Uterus (tissue), 4 donors: ENCODE measurements around the gene CABCOCO1. TPM values are rescaled to one million over a fixed set of nuclear protein-coding genes. Genes with fewer than 3 reads are reported as not detected.
A peak's percentile ranks its signal among the peaks of the same experiment; 100 is the strongest.

Experiments
- DNase-seq, 2 donors: peaks; one replicate each; pipeline ENCODE4 v3.0.0-alpha.2; 2019 to 2020
- H3K27ac ChIP-seq, 2 donors: fragments of 200-600 bp; sonication (generic); 1 replicate in 1 of 2; 2 replicates in 1 of 2; pipeline ENCODE4 v1.5.1; 2016 to 2018
- H3K27me3 ChIP-seq, 2 donors: fragments of 200-600 bp; sonication (generic); one replicate each; pipeline ENCODE4 v1.5.1; 2018 to 2019; ENCODE audit warnings: control low read depth in 1 of 2
- H3K36me3 ChIP-seq, 2 donors: fragments of 200-600 bp; sonication (generic); one replicate each; pipeline ENCODE4 v1.5.1; 2019; ENCODE audit warnings: control low read depth in 1 of 2
- H3K4me1 ChIP-seq, 2 donors: fragments of 200-600 bp; sonication (generic); one replicate each; pipeline ENCODE4 v1.5.1; 2018 to 2019; ENCODE audit warnings: control low read depth in 1 of 2
- H3K4me3 ChIP-seq, 2 donors: fragments of 200-600 bp; sonication (generic); 1 replicate in 1 of 2; 2 replicates in 1 of 2; pipeline ENCODE4 v1.5.1; 2018 to 2019; ENCODE audit warnings: mild to moderate bottlenecking in 1 of 2
- H3K9me3 ChIP-seq, 2 donors: fragments of 200-600 bp; sonication (generic); one replicate each; pipeline ENCODE4 v1.5.1; 2019; ENCODE audit warnings: control low read depth in 1 of 2
- POLR2A ChIP-seq, 2 donors: fragments of 450-650 bp; IDR thresholded peaks; one replicate each; pipeline ENCODE4 v1.6.1; 2016; ENCODE audit warnings: antibody characterized with exemption in 2 of 2, mild to moderate bottlenecking in 1 of 2, moderate library complexity in 1 of 2
- intact Hi-C: fragments of 100-400 bp; cut with DNase I; formaldehyde crosslinking; loops from one replicate; pipeline ENCODE4 v1.15.1; 2023; ENCODE audit warnings: low total_unique reads
- total RNA-seq, 4 donors: library from RNA; depleted of rRNA in 3 of 4; stranded (reverse); fragments of >200 nt in 3 of 4; gene quantifications; one replicate each; pipeline versions ENCODE4 v1.1.0 to v1.2.4, GENCODE V29; 2014 to 2023
- TF ChIP-seq, protein P1 (sequence below), 4 experiments: fragments of 200-600 bp in 2 of 4; fragments of 450-650 bp in 2 of 4; sonication (generic) in 2 of 4; IDR thresholded peaks; one replicate each; pipeline ENCODE4 v1.5.1; 2016 to 2019; ENCODE audit warnings: antibody characterized with exemption in 4 of 4, mild to moderate bottlenecking in 2 of 4, moderate library complexity in 1 of 4
- donor health status: DM: yes; HTN: yes; CAD: no.

Gene CABCOCO1
- total RNA-seq, 4 donors from 2014 or later: 1.9 to 6.7 TPM; not detected in 2

GRCh38 chr10:61729596-61729995 is 66.9 kb downstream of the CABCOCO1 start:
- intact Hi-C loops: no loop called here
- TF ChIP-seq, protein P1, sequence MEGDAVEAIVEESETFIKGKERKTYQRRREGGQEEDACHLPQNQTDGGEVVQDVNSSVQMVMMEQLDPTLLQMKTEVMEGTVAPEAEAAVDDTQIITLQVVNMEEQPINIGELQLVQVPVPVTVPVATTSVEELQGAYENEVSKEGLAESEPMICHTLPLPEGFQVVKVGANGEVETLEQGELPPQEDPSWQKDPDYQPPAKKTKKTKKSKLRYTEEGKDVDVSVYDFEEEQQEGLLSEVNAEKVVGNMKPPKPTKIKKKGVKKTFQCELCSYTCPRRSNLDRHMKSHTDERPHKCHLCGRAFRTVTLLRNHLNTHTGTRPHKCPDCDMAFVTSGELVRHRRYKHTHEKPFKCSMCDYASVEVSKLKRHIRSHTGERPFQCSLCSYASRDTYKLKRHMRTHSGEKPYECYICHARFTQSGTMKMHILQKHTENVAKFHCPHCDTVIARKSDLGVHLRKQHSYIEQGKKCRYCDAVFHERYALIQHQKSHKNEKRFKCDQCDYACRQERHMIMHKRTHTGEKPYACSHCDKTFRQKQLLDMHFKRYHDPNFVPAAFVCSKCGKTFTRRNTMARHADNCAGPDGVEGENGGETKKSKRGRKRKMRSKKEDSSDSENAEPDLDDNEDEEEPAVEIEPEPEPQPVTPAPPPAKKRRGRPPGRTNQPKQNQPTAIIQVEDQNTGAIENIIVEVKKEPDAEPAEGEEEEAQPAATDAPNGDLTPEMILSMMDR (IDR thresholded peaks at IDR 0.05): no peak
- no peak for TF ChIP-seq POLR2A (IDR thresholded peaks at IDR 0.05)
- Histone ChIP-seq H3K4me1 (no peaks in the 10 kb centered on the region), H3K9me3 (no peaks in the 10 kb centered on the region), H3K27me3 (no peaks in the 10 kb centered on the region), H3K4me3 (no peak overlapping the region), H3K27ac (no peak overlapping the region), H3K36me3 (no peaks in the 10 kb centered on the region)
- no peak for DNase-seq

- Histone ChIP-seq H3K9me3 (no peaks in the 10 kb centered on the region), H3K27me3 (no peaks in the 10 kb centered on the region), H3K4me1 (no peaks in the 10 kb centered on the region), H3K4me3 (no peak overlapping the region), H3K36me3 (no peaks in the 10 kb centered on the region), H3K27ac (no peak overlapping the region)
- TF ChIP-seq, protein P1 (IDR thresholded peaks at IDR 0.05): no peak
- TF ChIP-seq POLR2A (IDR thresholded peaks at IDR 0.05): no peak
- intact Hi-C loops: no loop called here
- no peak for DNase-seq
Measured at GRCh38 chr10:61730671-61731070, 67.9 kb downstream of the CABCOCO1 start.

- H3K27ac ChIP-seq: no peak overlapping the region
- H3K4me1 ChIP-seq: no peaks in the 10 kb centered on the region
- DNase-seq: no peak
- no peaks in the 10 kb centered on the region for H3K9me3 ChIP-seq
- no peak for TF ChIP-seq POLR2A (IDR thresholded peaks at IDR 0.05)
- TF ChIP-seq, protein P1 (IDR thresholded peaks at IDR 0.05): no peak
- H3K27me3 ChIP-seq: no peaks in the 10 kb centered on the region
- no peak overlapping the region for H3K4me3 ChIP-seq
- no peaks in the 10 kb centered on the region for H3K36me3 ChIP-seq
- intact Hi-C loops: no loop called here
Measured at GRCh38 chr10:61731638-61732037, 68.9 kb downstream of the CABCOCO1 start.

DNA sequence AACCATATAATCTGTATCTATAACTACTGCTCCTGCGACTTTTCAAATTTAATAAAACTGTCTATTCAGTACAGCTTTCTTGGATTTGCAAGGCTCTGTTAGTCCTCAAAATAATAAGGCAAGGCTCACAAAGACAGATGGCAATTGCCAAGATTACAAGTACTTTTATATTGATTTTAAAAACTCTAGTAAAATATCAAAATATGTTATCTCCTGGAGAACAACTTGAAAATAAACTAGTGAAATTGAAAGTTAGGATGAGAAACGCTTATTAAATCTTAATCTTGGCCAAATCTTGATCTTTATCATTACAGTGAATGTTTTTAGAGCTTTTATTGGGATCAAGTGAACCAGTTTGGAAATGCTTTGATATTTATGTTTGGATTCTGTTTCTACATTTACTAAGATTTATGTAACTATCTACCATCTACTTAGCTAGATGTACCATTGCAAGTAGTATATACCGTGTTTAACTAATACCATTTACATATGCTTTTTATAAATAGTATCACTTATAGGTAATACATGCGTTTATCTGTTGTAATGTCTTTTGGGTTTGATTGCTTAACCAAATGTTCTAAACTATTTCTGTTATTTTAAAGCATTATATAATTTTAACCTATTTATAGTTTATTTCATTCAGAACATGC is 70.0 kb downstream of the CABCOCO1 start:
- TF ChIP-seq, protein P1 (IDR thresholded peaks at IDR 0.05): no peak
- TF ChIP-seq POLR2A (IDR thresholded peaks at IDR 0.05): no peak
- H3K4me1 ChIP-seq: no peaks in the 10 kb centered on the region
- H3K27ac ChIP-seq: no peak overlapping the region
- no peaks in the 10 kb centered on the region for H3K27me3 ChIP-seq
- no peaks in the 10 kb centered on the region for H3K36me3 ChIP-seq
- intact Hi-C loops: no loop called here
- no peaks in the 10 kb centered on the region for H3K9me3 ChIP-seq
- H3K4me3 ChIP-seq: no peak overlapping the region
- no peak for DNase-seq

GRCh38 chr10:61733358-61733940 is 70.7 kb downstream of the CABCOCO1 start:
- no peaks in the 10 kb centered on the region for H3K27me3 ChIP-seq
- H3K9me3 ChIP-seq: no peaks in the 10 kb centered on the region
- TF ChIP-seq, protein P1 (IDR thresholded peaks at IDR 0.05): peak; percentile 53 to 62 (median 56)
- TF ChIP-seq POLR2A (IDR thresholded peaks at IDR 0.05): no peak
- peak overlapping the region in 1 of 2 donors; percentile 5 for H3K27ac ChIP-seq
- no peaks in the 10 kb centered on the region for H3K36me3 ChIP-seq
- no peak overlapping the region for H3K4me3 ChIP-seq
- intact Hi-C loops: no loop called here
- DNase-seq: peak; percentile 14 to 16
- H3K4me1 ChIP-seq: no peaks in the 10 kb centered on the region
